ENCODE data around the gene ZFP57. TPM values are rescaled to one million over a fixed set of nuclear protein-coding genes. Genes with fewer than 3 reads are reported as not detected.
"Not testable (repeated sequence)": the region's sequence is repeated elsewhere in the genome, so short reads cannot be mapped to it uniquely, and the experiment has no call there.

The ZFP57 gene
- total and polyA plus RNA-seq, 4 donors = 0.49 to 7.1 TPM; not detected in 2

GRCh38 chr6:29665942-29666825 is 14.8 kb downstream of the ZFP57 start:
- Histone ChIP-seq H3K4me1 (ENCODE audit: control insufficient read depth in 1 of 2, insufficient read depth in 2 of 2, low read length in 2 of 2) (no peaks in the 10 kb centered on the region), H3K9me3 (ENCODE audit: control insufficient read depth, low read length) (no peaks in the 10 kb centered on the region), H3K27ac (ENCODE audit: low read depth in 1 of 2, low read length in 2 of 2) (no peak overlapping the region), H3K36me3 (ENCODE audit: control insufficient read depth in 1 of 2, insufficient read depth in 2 of 2, low read length in 1 of 2) (no peaks in the 10 kb centered on the region), H3K27me3 (ENCODE audit: control insufficient read depth in 1 of 2, insufficient read depth in 2 of 2, low read length in 1 of 2) (peaks cover 0 to 2% of the 10 kb centered on the region in 2 donors), H3K4me3 (ENCODE audit: low read length in 2 of 2) (no peak overlapping the region)
- WGBS, 2 donors = 84 to 87% methylated on average over 8 of the region's 8 CpGs
- no peak for ATAC-seq (ENCODE audit: low FRiP score)
- no peak for DNase-seq
- intact Hi-C loops (cut with DNase I) = no loop called here

GRCh38 chr6:29663300-29664042 is 17.5 kb downstream of the ZFP57 start:
- WGBS, 2 donors = 77 to 79% methylated on average over 5 of the region's 5 CpGs
- DNase-seq (no peak), ATAC-seq (ENCODE audit: low FRiP score) (no peak)
- intact Hi-C loops (cut with DNase I) = loop anchor here in 1 of 2 donors (5.0 kb wide), 1 partner anchor 1959 kb away; the partner anchor contains the start of gene PRRC2A
- Histone ChIP-seq H3K27ac (ENCODE audit: low read depth in 1 of 2, low read length in 2 of 2) (no peak overlapping the region), H3K4me3 (ENCODE audit: low read length in 2 of 2) (no peak overlapping the region), H3K36me3 (ENCODE audit: control insufficient read depth in 1 of 2, insufficient read depth in 2 of 2, low read length in 1 of 2) (no peaks in the 10 kb centered on the region), H3K27me3 (ENCODE audit: control insufficient read depth in 1 of 2, insufficient read depth in 2 of 2, low read length in 1 of 2) (no peaks in the 10 kb centered on the region), H3K9me3 (ENCODE audit: control insufficient read depth, low read length) (no peaks in the 10 kb centered on the region), H3K4me1 (ENCODE audit: control insufficient read depth in 1 of 2, insufficient read depth in 2 of 2, low read length in 2 of 2) (no peaks in the 10 kb centered on the region)

GRCh38 chr6:29661502-29662141 is 19.3 kb downstream of the ZFP57 start:
- WGBS, 2 donors = 28 to 32% methylated on average over 14 of the region's 14 CpGs
- not testable (repeated sequence) for H3K27me3 ChIP-seq (ENCODE audit: control insufficient read depth in 1 of 2, insufficient read depth in 2 of 2, low read length in 1 of 2); ATAC-seq (ENCODE audit: low FRiP score); H3K27ac ChIP-seq (ENCODE audit: low read depth in 1 of 2, low read length in 2 of 2); DNase-seq; H3K4me1 ChIP-seq (ENCODE audit: control insufficient read depth in 1 of 2, insufficient read depth in 2 of 2, low read length in 2 of 2); H3K9me3 ChIP-seq (ENCODE audit: control insufficient read depth, low read length); H3K4me3 ChIP-seq (ENCODE audit: low read length in 2 of 2); H3K36me3 ChIP-seq (ENCODE audit: control insufficient read depth in 1 of 2, insufficient read depth in 2 of 2, low read length in 1 of 2)
- intact Hi-C loops (cut with DNase I) = loop anchor here in 1 of 2 donors (5.0 kb wide), 1 partner anchor 1961 kb away; the partner anchor contains the start of gene PRRC2A

- 61 to 69% methylated on average over 3 of the region's 3 CpGs for WGBS, 2 donors
- Histone ChIP-seq H3K36me3 (ENCODE audit: control insufficient read depth in 1 of 2, insufficient read depth in 2 of 2, low read length in 1 of 2) (no peaks in the 10 kb centered on the region), H3K27me3 (ENCODE audit: control insufficient read depth in 1 of 2, insufficient read depth in 2 of 2, low read length in 1 of 2) (no peaks in the 10 kb centered on the region), H3K9me3 (ENCODE audit: control insufficient read depth, low read length) (no peaks in the 10 kb centered on the region), H3K27ac (ENCODE audit: low read depth in 1 of 2, low read length in 2 of 2) (no peak overlapping the region), H3K4me1 (ENCODE audit: control insufficient read depth in 1 of 2, insufficient read depth in 2 of 2, low read length in 2 of 2) (no peaks in the 10 kb centered on the region), H3K4me3 (ENCODE audit: low read length in 2 of 2) (no peak overlapping the region)
- ATAC-seq (ENCODE audit: low FRiP score) (no peak), DNase-seq (no peak)
- intact Hi-C loops (cut with DNase I) = loop anchor here in 1 of 2 donors (5.0 kb wide), 1 partner anchor 1961 kb away; the partner anchor contains the start of gene PRRC2A
These were observed 19.9 kb downstream of the ZFP57 start for GRCh38 chr6:29661071-29661470.

- peak within 1 kb of the TSS in 1 of 2 donors; percentile 31 for H3K27ac ChIP-seq (ENCODE audit: low read depth in 1 of 2, low read length in 2 of 2)
- ATAC-seq (ENCODE audit: low FRiP score) = no peak
These were observed 24.2 kb downstream of the ZFP57 start, which contains the start of gene MOG for GRCh38 chr6:29656798-29657197. Gene MOG (plus strand): TSS chr6:29657092. CDS start chr6:29657210, 118 bp downstream.

GRCh38 chr6:29656157-29656556 is 24.8 kb downstream of the ZFP57 start:
- Histone ChIP-seq H3K4me1 (ENCODE audit: control insufficient read depth in 1 of 2, insufficient read depth in 2 of 2, low read length in 2 of 2) (no peaks in the 10 kb centered on the region), H3K36me3 (ENCODE audit: control insufficient read depth in 1 of 2, insufficient read depth in 2 of 2, low read length in 1 of 2) (no peaks in the 10 kb centered on the region), H3K9me3 (ENCODE audit: control insufficient read depth, low read length) (no peaks in the 10 kb centered on the region), H3K27me3 (ENCODE audit: control insufficient read depth in 1 of 2, insufficient read depth in 2 of 2, low read length in 1 of 2) (no peaks in the 10 kb centered on the region), H3K4me3 (ENCODE audit: low read length in 2 of 2) (no peak overlapping the region), H3K27ac (ENCODE audit: low read depth in 1 of 2, low read length in 2 of 2) (peak overlapping the region in 1 of 2 donors; percentile 31)
- no peak for DNase-seq
- intact Hi-C loops (cut with DNase I) = no loop called here
- 4 to 6% methylated on average over 2 of the region's 2 CpGs for WGBS, 2 donors
- peak; percentile 71 for ATAC-seq (ENCODE audit: low FRiP score)

More at GRCh38 chr6:29656798-29657197, 24.2 kb downstream of the ZFP57 start, which contains the start of gene MOG:
- H3K9me3 ChIP-seq (ENCODE audit: control insufficient read depth, low read length) = no peaks in the 10 kb centered on the region
- no peaks in the 10 kb centered on the region for H3K36me3 ChIP-seq (ENCODE audit: control insufficient read depth in 1 of 2, insufficient read depth in 2 of 2, low read length in 1 of 2)
- intact Hi-C loops (cut with DNase I) = no loop called here
- no peaks in the 10 kb centered on the region for H3K27me3 ChIP-seq (ENCODE audit: control insufficient read depth in 1 of 2, insufficient read depth in 2 of 2, low read length in 1 of 2)
- H3K4me3 ChIP-seq (ENCODE audit: low read length in 2 of 2) = no peak within 1 kb of the TSS
- H3K4me1 ChIP-seq (ENCODE audit: control insufficient read depth in 1 of 2, insufficient read depth in 2 of 2, low read length in 2 of 2) = no peaks in the 10 kb centered on the region
- WGBS, 2 donors = 69 to 80% methylated on average over 4 of the region's 4 CpGs
- no peak for DNase-seq

- Histone ChIP-seq H3K9me3 (ENCODE audit: control insufficient read depth, low read length) (no peaks in the 10 kb centered on the region), H3K4me1 (ENCODE audit: control insufficient read depth in 1 of 2, insufficient read depth in 2 of 2, low read length in 2 of 2) (no peaks in the 10 kb centered on the region), H3K36me3 (ENCODE audit: control insufficient read depth in 1 of 2, insufficient read depth in 2 of 2, low read length in 1 of 2) (no peaks in the 10 kb centered on the region), H3K4me3 (ENCODE audit: low read length in 2 of 2) (no peak overlapping the region), H3K27ac (ENCODE audit: low read depth in 1 of 2, low read length in 2 of 2) (no peak overlapping the region), H3K27me3 (ENCODE audit: control insufficient read depth in 1 of 2, insufficient read depth in 2 of 2, low read length in 1 of 2) (no peaks in the 10 kb centered on the region)
- 25 to 32% methylated on average over 6 of the region's 6 CpGs for WGBS, 2 donors
- intact Hi-C loops (cut with DNase I) = no loop called here
- DNase-seq (no peak), ATAC-seq (ENCODE audit: low FRiP score) (no peak)
These were observed 25.3 kb downstream of the ZFP57 start for GRCh38 chr6:29655658-29656057.

- no peak for ATAC-seq (ENCODE audit: low FRiP score)
- H3K4me3 ChIP-seq (ENCODE audit: low read length in 2 of 2) = no peak overlapping the region
- no peak for DNase-seq
- H3K36me3 ChIP-seq (ENCODE audit: control insufficient read depth in 1 of 2, insufficient read depth in 2 of 2, low read length in 1 of 2) = no peaks in the 10 kb centered on the region
- 12% methylated on average over 8 of the region's 8 CpGs for WGBS, 2 donors
- intact Hi-C loops (cut with DNase I) = loop anchor here (5.0 kb wide), 3 partner anchors 34 to 94 kb away; no protein-coding TSS in a partner anchor
- H3K27me3 ChIP-seq (ENCODE audit: control insufficient read depth in 1 of 2, insufficient read depth in 2 of 2, low read length in 1 of 2) = no peaks in the 10 kb centered on the region
- H3K4me1 ChIP-seq (ENCODE audit: control insufficient read depth in 1 of 2, insufficient read depth in 2 of 2, low read length in 2 of 2) = no peaks in the 10 kb centered on the region
- no peaks in the 10 kb centered on the region for H3K9me3 ChIP-seq (ENCODE audit: control insufficient read depth, low read length)
- no peak overlapping the region for H3K27ac ChIP-seq (ENCODE audit: low read depth in 1 of 2, low read length in 2 of 2)
These were observed 27.4 kb downstream of the ZFP57 start for GRCh38 chr6:29653452-29654038.

Data from aorta (tissue), 5 donors.